ENCODE data around the gene KCNJ10.

Gene KCNJ10

GRCh38 chr1:160020196-160020595 lies 49.8 kb downstream of the KCNJ10 start:
- no peak for DNase-seq

GRCh38 chr1:160018900-160019299 lies 51.1 kb downstream of the KCNJ10 start:
- DNase-seq, result no peak

GRCh38 chr1:160018347-160018746 lies 51.6 kb downstream of the KCNJ10 start:
- DNase-seq, result no peak

GRCh38 chr1:160017592-160017991 lies 52.4 kb downstream of the KCNJ10 start:
- DNase-seq, result no peak

GRCh38 chr1:160011781-160012180 lies 58.2 kb downstream of the KCNJ10 start:
- DNase-seq, result no peak

- no peak for DNase-seq
Observed at GRCh38 chr1:160009801-160010200, 60.2 kb downstream of the KCNJ10 start.

GRCh38 chr1:160009081-160009480 lies 60.9 kb downstream of the KCNJ10 start:
- no peak for DNase-seq

GRCh38 chr1:160007577-160008200 lies 62.3 kb downstream of the KCNJ10 start:
- no peak for DNase-seq

- peak; percentile 73 for DNase-seq
Observed at GRCh38 chr1:160006312-160006940, 63.5 kb downstream of the KCNJ10 start.

GRCh38 chr1:160005070-160005469 lies 64.9 kb downstream of the KCNJ10 start:
- no peak for DNase-seq

GRCh38 chr1:160004425-160004824 lies 65.5 kb downstream of the KCNJ10 start:
- DNase-seq, result no peak

- DNase-seq, result no peak
Observed at GRCh38 chr1:160004001-160004400, 66.0 kb downstream of the KCNJ10 start.

GRCh38 chr1:160001440-160001839 lies 68.5 kb downstream of the KCNJ10 start:
- no peak for DNase-seq

GRCh38 chr1:159999204-159999603 lies 70.8 kb downstream of the KCNJ10 start:
- DNase-seq, result no peak

- DNase-seq, result no peak
Observed at GRCh38 chr1:159996653-159997052, 73.3 kb downstream of the KCNJ10 start.

GRCh38 chr1:159994896-159995295 lies 75.1 kb downstream of the KCNJ10 start:
- no peak for DNase-seq

- DNase-seq, result no peak
Observed at GRCh38 chr1:159993911-159994310, 76.0 kb downstream of the KCNJ10 start.

- DNase-seq, result no peak
Observed at GRCh38 chr1:159992161-159992560, 77.8 kb downstream of the KCNJ10 start.

GRCh38 chr1:159991513-159991912 lies 78.4 kb downstream of the KCNJ10 start:
- DNase-seq, result no peak

- DNase-seq, result no peak
Observed at GRCh38 chr1:159990005-159990404, 80.0 kb downstream of the KCNJ10 start.

GRCh38 chr1:159989581-159989980 lies 80.4 kb downstream of the KCNJ10 start:
- no peak for DNase-seq

GRCh38 chr1:159988006-159988405 lies 82.0 kb downstream of the KCNJ10 start:
- DNase-seq, result no peak

GRCh38 chr1:159987186-159987585 lies 82.8 kb downstream of the KCNJ10 start:
- no peak for DNase-seq

GRCh38 chr1:159986531-159986930 lies 83.4 kb downstream of the KCNJ10 start:
- no peak for DNase-seq

- DNase-seq, result no peak
Observed at GRCh38 chr1:159986093-159986492, 83.9 kb downstream of the KCNJ10 start.
